Ureter (tissue), 1 donor: Measurements from ENCODE around the gene MAFG. TPM values are rescaled to one million over a fixed set of nuclear protein-coding genes. Genes with fewer than 3 reads are reported as not detected.
"Not testable (repeated sequence)": the region's sequence is repeated elsewhere in the genome, so short reads cannot be mapped to it uniquely, and the experiment has no call there.

Experiments used
- DNase-seq: peaks from one replicate; pipeline ENCODE4 v3.0.0-alpha.2; 2020; ENCODE audit warnings: low spot score
- total RNA-seq: library from RNA; stranded (reverse); gene quantifications from one replicate; pipeline ENCODE4 v1.2.4, GENCODE V29; 2023
- donor health status: DM: yes; HTN: yes; CAD: no.

Gene MAFG
- total RNA-seq, 1 donor from 2014 or later, result 14.1 TPM

DNA sequence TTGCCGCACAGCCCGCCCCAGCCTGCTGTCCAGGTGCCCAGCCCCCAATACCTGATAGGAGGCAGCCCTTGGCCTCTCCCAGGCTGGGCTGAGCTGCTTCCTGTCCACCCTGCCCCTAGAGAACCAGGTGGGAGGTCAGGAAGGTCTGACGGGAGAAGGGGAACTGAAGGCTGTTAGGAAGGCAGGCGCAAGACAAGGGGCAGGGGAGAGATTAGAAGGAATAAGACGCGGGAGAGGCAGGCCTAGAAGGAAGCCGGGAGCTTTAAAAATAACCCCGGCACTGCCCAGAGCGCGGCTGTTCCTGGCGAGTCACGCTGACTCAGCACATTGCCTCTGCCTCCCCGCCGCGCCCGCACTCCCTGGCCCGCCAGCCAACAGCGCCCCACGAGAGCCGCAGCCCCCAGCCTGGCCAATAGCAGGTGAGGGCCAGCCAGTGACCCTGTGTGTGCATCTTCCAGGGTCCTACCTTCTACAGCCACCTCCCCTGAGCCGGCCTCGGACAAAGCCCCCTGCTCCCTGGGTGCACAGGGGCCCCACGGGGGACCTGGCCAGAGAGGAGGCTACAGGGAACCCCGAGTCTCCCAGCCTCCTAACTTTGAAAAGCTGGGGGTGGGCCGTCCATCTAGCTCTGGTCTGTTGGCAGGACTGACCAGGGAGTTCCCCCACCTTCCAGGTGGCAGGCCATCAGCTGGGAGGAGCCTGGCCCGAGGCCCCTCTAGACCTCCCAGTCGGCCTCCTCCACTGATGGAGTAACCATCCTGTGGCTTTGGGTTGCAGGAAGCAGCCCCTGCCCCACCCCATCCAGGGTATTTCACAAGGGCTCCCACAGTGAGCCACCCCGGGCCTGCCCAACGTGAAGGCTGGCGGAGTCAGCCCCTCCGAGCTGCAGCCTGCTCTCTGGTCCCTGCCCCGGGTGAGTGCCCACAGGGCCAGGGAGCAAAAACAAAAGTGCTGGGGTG, 4.0 kb downstream of the MAFG start:
- DNase-seq, result peak; percentile 77

GRCh38 chr17:81922566-81923301, 4.8 kb downstream of the MAFG start:
- DNase-seq, result no peak

GRCh38 chr17:81921996-81922565, 5.5 kb downstream of the MAFG start:
- no peak for DNase-seq

GRCh38 chr17:81921537-81921862, 6.0 kb downstream of the MAFG start:
- no peak for DNase-seq

DNA sequence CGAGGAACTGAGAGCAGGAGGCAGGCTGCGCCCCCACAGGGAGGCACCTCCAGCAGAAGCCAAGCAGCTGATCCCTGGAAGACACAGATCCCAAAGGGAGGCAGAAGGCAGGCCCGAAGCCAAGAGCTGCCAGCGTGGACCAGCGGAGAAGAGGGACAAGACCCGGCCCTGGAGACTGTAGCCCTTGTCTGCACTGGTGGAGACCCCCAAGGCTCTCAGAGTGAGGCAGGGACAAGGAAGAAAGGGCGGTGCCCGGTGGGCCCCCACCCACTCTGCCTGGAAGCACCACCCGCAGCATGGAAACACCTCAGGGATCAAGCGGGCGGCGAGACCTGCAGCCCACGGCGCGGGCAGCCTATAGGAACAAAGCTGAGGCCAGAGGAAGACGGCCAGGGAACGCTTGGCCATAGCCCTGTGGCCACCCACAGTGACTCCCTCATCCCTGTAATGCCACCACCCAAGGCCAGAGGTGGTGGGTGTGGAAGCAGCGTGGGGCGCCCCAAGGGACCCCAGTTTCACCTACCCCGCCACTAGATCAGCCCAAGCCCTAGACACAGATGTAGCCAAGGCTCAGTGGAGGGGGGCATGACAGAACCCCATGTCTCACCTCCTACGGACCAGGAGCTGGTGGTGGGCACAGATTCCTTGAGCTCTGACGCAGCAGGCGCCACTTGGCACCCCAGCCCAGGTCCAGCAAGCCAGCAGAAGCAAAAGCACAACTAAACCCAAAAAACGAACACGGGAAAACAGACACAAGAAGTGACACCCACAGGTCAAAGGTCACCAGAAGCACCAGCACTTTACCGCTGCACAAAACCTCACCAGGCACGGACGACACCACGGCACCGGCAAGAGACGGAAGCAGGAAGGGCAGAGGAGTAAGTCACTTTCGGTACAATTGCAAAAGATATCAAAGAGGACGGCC, 6.7 kb downstream of the MAFG start:
- DNase-seq, result no peak

DNA sequence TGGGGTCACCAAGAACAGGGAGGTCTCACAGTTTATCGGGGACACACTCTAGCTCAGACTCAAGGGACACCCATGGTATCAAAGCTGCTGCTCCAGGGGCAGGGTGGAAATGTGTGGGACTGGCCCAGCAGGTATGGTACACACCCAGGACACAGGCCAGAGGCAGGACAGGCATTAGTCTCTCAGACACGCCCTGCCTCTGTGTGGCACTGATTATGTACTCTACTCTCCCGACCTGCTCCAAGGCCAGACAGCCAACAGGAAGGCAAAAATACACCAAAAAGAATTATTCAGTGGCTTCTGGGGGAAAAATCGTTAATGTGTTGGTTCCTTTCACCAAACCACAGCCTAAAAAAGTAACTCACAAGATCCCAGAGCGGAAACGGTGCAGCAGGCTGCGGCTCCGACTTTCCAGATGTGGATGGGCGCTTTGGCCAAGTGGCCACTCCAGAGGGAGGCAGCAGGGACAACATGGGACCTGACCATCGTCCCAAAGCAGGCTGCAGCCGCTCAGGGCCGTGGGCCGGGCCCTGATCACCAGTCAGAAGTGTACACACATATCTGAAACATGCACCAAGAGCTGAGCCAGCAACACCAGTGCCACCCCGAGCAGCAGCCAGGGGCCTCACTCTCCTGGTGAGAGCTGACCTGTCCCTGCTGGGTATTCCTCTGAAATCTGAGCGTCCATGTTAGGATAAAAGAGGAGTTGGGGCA, 8.5 kb downstream of the MAFG start:
- DNase-seq, result peak; percentile 69

- DNase-seq, result not testable (repeated sequence)
Observed at GRCh38 chr17:81918333-81918669, 9.2 kb downstream of the MAFG start.

GRCh38 chr17:81917565-81918332, 9.8 kb downstream of the MAFG start, which contains the start of gene SIRT7:
TSS of gene SIRT7 (minus strand) at chr17:81918176. CDS start at chr17:81918131, 45 bp downstream.
- DNase-seq, result peak; percentile 81

DNA sequence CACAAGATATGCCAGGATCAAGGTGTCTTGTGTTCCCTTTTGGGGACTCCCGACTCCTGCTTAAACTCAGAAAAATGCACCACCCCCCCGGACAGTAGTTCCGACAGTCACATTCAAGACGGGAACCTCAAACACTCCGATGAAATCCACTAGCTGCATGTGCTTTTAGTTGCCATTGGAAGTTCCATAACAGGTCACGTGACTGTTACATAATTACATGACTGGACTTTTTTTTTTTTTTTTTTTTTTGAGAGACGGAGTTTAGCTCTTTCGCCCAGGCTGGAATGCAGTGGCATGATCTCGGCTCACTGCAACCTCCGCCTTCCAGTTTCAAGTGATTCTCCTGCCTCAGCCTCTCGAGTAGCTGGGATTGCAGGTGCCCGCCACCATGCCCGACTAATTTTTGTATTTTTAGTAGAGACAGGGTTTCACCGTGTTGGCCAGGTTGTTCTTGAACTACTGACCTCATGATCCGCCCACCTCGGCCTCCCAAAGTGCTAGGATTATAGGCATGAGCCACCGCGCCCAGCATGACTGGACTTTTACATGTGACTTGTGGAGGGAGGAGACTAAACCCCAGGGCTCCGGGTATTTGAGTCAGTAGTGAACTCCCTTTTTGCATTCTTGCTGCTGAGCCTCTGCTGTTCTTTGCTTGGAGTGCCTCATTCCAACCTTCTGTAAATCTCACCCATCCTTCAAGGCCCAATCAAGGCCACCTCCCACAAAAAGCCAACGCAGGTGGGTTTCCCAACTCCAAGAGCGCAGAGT, 11.1 kb downstream of the MAFG start:
- no peak for DNase-seq

- DNase-seq, result no peak
Observed at GRCh38 chr17:81915331-81915730, 12.2 kb downstream of the MAFG start.

DNA sequence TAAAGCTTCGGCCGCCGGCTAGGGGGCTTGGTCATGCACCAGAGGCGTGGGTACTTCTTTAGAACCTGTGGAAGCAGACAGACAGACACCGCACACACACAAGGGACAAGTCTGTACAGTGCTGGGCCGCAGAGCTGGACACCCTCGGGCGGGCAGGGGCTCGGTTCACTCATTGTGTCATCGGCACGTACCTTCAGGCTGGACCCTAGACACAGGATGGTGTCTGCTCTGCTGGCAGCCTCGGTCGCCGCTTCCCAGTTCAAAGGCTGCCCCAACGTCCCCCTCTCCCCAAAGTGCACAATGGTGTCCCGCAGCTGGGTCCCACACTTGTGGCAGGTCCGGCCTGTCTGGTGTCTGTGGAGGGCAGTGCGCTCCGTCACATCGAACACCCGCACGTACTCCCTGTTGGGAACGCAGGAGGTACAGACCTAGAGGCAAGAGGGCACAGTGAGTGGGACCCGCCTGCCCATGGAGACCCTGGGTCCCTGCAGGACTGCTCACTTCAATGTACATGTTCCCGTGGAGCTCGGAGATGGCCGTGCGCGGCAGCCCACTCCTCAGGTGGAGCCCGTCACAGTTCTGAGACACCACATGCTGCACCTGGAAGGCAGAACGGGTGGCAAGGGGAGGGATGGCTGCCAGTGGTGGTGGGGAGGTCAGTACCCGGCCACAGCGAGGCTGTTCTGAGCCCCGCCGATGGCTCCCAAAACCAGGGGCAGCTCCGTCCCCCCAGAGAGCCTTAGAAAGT, 13.3 kb downstream of the MAFG start:
- no peak for DNase-seq

DNA sequence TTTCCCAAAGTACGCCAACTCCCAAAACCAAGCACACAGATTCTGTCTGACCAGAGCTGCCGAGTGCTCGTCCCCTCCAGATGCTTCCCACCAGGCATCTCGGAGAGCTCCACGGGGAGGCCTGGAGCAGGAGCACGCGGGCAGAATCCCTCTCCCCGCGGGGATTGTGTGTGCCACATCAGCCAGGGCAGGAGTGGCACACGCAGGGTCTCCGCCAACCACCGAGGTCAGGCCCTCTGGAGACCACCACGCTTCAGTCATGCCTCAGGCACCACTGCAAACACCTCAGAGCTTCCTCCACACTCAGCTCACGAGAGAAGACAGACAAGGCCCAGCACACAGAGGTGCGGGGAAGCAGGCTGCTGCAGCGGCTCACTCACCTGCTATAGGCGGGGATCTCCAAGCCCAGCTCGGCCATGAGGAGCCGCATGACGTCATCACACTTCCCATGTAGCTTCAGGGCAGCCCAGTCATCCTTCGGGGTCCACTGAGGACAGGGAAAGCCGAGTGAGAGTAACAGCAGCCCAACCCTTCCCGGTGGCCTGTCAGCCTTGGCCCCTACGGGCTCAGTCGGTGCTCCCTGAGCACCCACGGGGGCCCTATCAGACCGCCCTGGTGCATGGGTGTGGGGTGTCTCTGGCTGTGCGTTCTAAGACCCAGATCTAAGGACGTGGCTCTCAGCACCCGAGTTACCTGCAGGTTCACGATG, 14.0 kb downstream of the MAFG start:
- no peak for DNase-seq

GRCh38 chr17:81912441-81913309, 14.9 kb downstream of the MAFG start:
- DNase-seq, result no peak

DNA sequence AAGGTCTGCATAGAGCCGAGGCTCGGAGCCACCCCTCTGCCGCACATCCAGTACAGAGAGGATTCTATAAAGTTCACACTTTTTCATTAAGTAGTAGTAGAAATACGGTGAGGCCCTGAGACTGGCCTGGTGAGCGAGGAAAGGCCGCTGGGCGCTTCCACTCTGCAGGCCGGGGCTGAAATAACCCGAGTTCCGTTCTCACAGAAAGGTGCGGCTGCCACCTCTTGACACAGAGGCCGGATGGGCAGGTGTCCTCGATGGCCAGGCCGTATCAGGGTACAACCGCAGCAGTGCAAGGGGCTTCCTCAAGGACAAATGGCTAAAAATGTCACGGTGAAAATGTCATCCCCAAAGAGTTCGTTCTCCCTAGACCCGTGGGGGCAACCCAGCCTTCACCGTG, 15.6 kb downstream of the MAFG start:
- DNase-seq, result no peak

- peak; percentile 94 for DNase-seq
Observed at GRCh38 chr17:81911277-81911961, 16.1 kb downstream of the MAFG start, which contains the start of gene PCYT2. TSS of gene PCYT2 (minus strand) at chr17:81911399. CDS start at chr17:81911355, 44 bp downstream.

DNA sequence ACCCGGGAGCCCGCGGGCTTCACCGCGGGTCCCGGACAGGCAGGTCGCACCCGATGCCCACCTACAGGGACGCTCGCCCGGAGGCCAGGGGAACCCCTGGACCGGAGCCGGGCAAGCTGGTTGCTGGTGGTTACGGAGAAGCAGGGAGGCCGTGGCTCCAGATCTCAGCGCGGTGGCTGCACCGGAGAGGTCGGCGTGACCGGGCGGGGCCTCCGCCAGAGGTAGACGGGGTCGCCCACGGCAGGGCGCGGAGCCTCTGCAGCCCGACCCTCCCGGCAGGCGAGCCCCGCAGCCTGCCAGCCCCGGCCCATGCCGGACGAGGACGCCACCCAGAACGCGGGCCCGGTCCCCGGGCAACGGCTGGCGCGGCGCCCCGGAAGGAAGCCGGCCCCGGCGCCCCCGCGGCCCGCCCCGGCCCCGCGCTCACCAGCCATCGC, 16.7 kb downstream of the MAFG start:
- DNase-seq, result no peak
